Measurements from ENCODE around the gene FADS2. TPM values are rescaled to one million over a fixed set of nuclear protein-coding genes. Genes with fewer than 3 reads are reported as not detected.

FADS2 gene
- total and polyA plus RNA-seq, 2 experiments from 2014 or later = 5.2 to 5.5 TPM

DNA sequence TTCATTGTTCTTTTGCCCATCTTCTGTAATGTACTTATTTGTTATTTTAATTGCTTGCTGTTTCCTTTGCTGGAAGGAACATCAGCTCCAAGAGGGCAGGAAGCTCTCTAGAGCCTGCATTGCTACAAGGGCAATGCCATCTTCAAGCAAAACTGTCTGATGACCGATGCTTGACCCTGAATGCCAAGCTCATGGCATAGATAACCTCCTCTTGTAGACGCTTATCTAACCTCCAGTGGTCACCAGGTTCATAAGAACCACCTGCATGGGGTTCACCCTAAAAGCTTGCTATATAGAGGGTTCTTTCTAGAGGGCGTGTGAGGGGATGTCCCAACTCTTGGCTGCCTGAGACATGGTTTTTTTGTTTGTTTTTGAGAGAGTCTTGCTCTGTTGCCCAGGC lies 46.8 kb downstream of the FADS2 start:
- no peaks in the 10 kb centered on the region for H3K9me3 ChIP-seq (ENCODE audit: low read depth)
- no peak overlapping the region for H3K4me2 ChIP-seq (ENCODE audit: unreplicated experiment)
- peaks cover 4% of the 10 kb centered on the region; the same call in 1 of the 2 replicates for H3K36me3 ChIP-seq (ENCODE audit: low read depth)
- H3K9me2 ChIP-seq (ENCODE audit: insufficient read depth) = no peaks in the 10 kb centered on the region
- peaks cover 4% of the 10 kb centered on the region; the same call in 1 of the 2 replicates for H3K4me1 ChIP-seq (ENCODE audit: insufficient read depth)
- in situ Hi-C loops (cut with MboI) = no loop called here
- no peak for DNase-seq
- H3K9ac ChIP-seq = no peak overlapping the region
- H3K27me3 ChIP-seq (replicated peaks; ENCODE audit: insufficient read depth) = no peaks in the 10 kb centered on the region
- no peak overlapping the region for H3K4me3 ChIP-seq
- TF ChIP-seq EZH2phosphoT487 (IDR thresholded peaks at IDR 0.05; ENCODE audit: insufficient read depth, low read depth) (no peak), EZH2 (IDR thresholded peaks at IDR 0.05; ENCODE audit: insufficient read depth, poor library complexity, severe bottlenecking) (no peak)
- no peak overlapping the region for H2AFZ ChIP-seq
- no peaks in the 10 kb centered on the region for H4K20me1 ChIP-seq (ENCODE audit: insufficient read depth)
- H3K27ac ChIP-seq = no peak overlapping the region
- peaks cover 14% of the 10 kb centered on the region; the same call in 1 of the 2 replicates for H3F3A ChIP-seq (ENCODE audit: insufficient read depth)
- 76 to 80% methylated on average over 3 of the region's 3 CpGs for WGBS, 2 experiments (ENCODE audit: low coverage in 1 of 2, low lambda C conversion rate in 2 of 2, missing lambda C conversion rate in 2 of 2)
- peaks cover under 1% of the 10 kb centered on the region; the same call in 1 of the 2 replicates for H3K79me2 ChIP-seq (ENCODE audit: insufficient read depth)

DNA sequence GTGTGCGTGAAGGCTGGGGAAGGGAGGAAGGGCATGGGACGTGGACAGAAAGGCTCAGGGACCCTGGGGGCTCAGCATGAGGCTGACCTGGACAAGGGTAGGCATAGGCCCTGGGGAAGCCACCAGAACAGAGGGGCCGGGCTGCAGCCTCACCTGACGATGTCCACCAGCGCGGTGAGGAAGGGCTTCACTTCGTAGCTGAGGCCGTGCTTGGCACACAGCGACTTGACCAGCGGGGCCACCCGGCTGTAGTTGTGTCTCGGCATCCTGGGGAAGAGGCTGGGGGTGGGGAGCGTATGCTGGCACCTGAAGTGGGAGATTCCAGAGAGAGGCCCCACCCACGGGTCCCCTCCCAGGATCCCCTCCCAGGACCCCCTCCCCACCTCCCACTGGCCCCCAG lies 47.6 kb downstream of the FADS2 start:
- Histone ChIP-seq H3K4me1 (ENCODE audit: insufficient read depth) (peaks cover 9% of the 10 kb centered on the region; the same call in 1 of the 2 replicates), H3K9ac (no peak overlapping the region), H2AFZ (no peak overlapping the region), H3K36me3 (ENCODE audit: low read depth) (peaks cover 4% of the 10 kb centered on the region; the same call in 1 of the 2 replicates), H3F3A (ENCODE audit: insufficient read depth) (peaks cover 15% of the 10 kb centered on the region; the same call in 1 of the 2 replicates), H4K20me1 (ENCODE audit: insufficient read depth) (no peaks in the 10 kb centered on the region), H3K27ac (no peak overlapping the region), H3K4me3 (no peak overlapping the region), H3K9me2 (ENCODE audit: insufficient read depth) (no peaks in the 10 kb centered on the region), H3K4me2 (ENCODE audit: unreplicated experiment) (no peak overlapping the region), H3K79me2 (ENCODE audit: insufficient read depth) (peaks cover 9% of the 10 kb centered on the region), H3K27me3 (replicated peaks; ENCODE audit: insufficient read depth) (no peaks in the 10 kb centered on the region), H3K9me3 (ENCODE audit: low read depth) (no peaks in the 10 kb centered on the region)
- no peak for TF ChIP-seq EZH2phosphoT487 (IDR thresholded peaks at IDR 0.05; ENCODE audit: insufficient read depth, low read depth)
- no peak for TF ChIP-seq EZH2 (IDR thresholded peaks at IDR 0.05; ENCODE audit: insufficient read depth, poor library complexity, severe bottlenecking)
- in situ Hi-C loops (cut with MboI) = no loop called here
- no peak for DNase-seq
- WGBS, 2 experiments (ENCODE audit: low coverage in 1 of 2, low lambda C conversion rate in 2 of 2, missing lambda C conversion rate in 2 of 2) = 94 to 95% methylated on average over 11 to 14 of the region's 14 CpGs

DNA sequence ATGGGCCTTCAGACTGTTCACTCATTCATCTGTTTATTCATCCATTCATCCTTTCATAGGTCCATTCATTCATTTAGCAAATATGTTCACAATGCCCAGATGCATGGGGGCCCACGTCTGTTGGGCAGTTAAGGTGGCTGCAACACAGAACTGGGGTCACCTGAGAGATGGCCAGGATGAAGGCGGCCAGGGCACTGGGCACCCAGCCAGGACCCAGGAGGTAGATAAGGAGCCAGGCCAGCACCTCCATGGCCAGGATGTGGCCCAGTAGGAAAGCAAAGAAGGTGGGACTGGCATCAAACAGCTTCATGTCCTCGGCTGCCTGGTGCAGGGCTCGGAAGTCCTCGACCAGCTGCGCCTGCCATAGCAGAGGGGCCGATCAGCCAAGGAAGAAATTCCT lies 51.1 kb downstream of the FADS2 start:
- no peaks in the 10 kb centered on the region for H4K20me1 ChIP-seq (ENCODE audit: insufficient read depth)
- peaks cover 41% of the 10 kb centered on the region for H3K79me2 ChIP-seq (ENCODE audit: insufficient read depth)
- no peak overlapping the region for H3K27ac ChIP-seq
- no peak overlapping the region for H3K4me3 ChIP-seq
- H3K27me3 ChIP-seq (replicated peaks; ENCODE audit: insufficient read depth) = no peaks in the 10 kb centered on the region
- 0 out of 2 replicates have a peak, but pooled peaks cover 3% of the 10 kb centered on the region for H3F3A ChIP-seq (ENCODE audit: insufficient read depth)
- no peak overlapping the region for H3K9ac ChIP-seq
- H3K36me3 ChIP-seq (ENCODE audit: low read depth) = peaks cover 4% of the 10 kb centered on the region; the same call in 1 of the 2 replicates
- 80 to 82% methylated on average over 7 of the region's 7 CpGs for WGBS, 2 experiments (ENCODE audit: low coverage in 1 of 2, low lambda C conversion rate in 2 of 2, missing lambda C conversion rate in 2 of 2)
- H3K4me2 ChIP-seq (ENCODE audit: unreplicated experiment) = no peak overlapping the region
- no peaks in the 10 kb centered on the region for H3K9me3 ChIP-seq (ENCODE audit: low read depth)
- H3K4me1 ChIP-seq (ENCODE audit: insufficient read depth) = peaks cover 17% of the 10 kb centered on the region
- H2AFZ ChIP-seq = no peak overlapping the region
- no peak for TF ChIP-seq EZH2 (IDR thresholded peaks at IDR 0.05; ENCODE audit: insufficient read depth, poor library complexity, severe bottlenecking)
- no peak for TF ChIP-seq EZH2phosphoT487 (IDR thresholded peaks at IDR 0.05; ENCODE audit: insufficient read depth, low read depth)
- in situ Hi-C loops (cut with MboI) = no loop called here
- DNase-seq = no peak
- H3K9me2 ChIP-seq (ENCODE audit: insufficient read depth) = no peaks in the 10 kb centered on the region

- in situ Hi-C loops (cut with MboI) = loop anchor here (10.0 kb wide), 1 partner anchor 65 kb away; no protein-coding TSS in a partner anchor
- Histone ChIP-seq H3K4me2 (ENCODE audit: unreplicated experiment) (peak overlapping the region; percentile 4), H2AFZ (no peak overlapping the region), H3K79me2 (ENCODE audit: insufficient read depth) (peaks cover 50% of the 10 kb centered on the region), H3K27me3 (replicated peaks; ENCODE audit: insufficient read depth) (no peaks in the 10 kb centered on the region), H3K9me2 (ENCODE audit: insufficient read depth) (no peaks in the 10 kb centered on the region), H3K27ac (no peak overlapping the region), H3K9ac (no peak overlapping the region), H3K36me3 (ENCODE audit: low read depth) (peaks cover under 1% of the 10 kb centered on the region; the same call in 1 of the 2 replicates), H3K4me3 (no peak overlapping the region), H3K4me1 (ENCODE audit: insufficient read depth) (peaks cover 17% of the 10 kb centered on the region), H4K20me1 (ENCODE audit: insufficient read depth) (no peaks in the 10 kb centered on the region), H3F3A (ENCODE audit: insufficient read depth) (0 out of 2 replicates have a peak, but pooled peaks cover 3% of the 10 kb centered on the region), H3K9me3 (ENCODE audit: low read depth) (no peaks in the 10 kb centered on the region)
- peak; percentile 11 for DNase-seq
- TF ChIP-seq EZH2 (IDR thresholded peaks at IDR 0.05; ENCODE audit: insufficient read depth, poor library complexity, severe bottlenecking) = no peak
- no peak for TF ChIP-seq EZH2phosphoT487 (IDR thresholded peaks at IDR 0.05; ENCODE audit: insufficient read depth, low read depth)
- WGBS, 2 experiments (ENCODE audit: low coverage in 1 of 2, low lambda C conversion rate in 2 of 2, missing lambda C conversion rate in 2 of 2) = 57 to 62% methylated on average over 11 of the region's 11 CpGs
Measured at GRCh38 chr11:61880031-61880430, 51.9 kb downstream of the FADS2 start.

Measured in GM23248 (cell line).